Measurements from ENCODE around the gene MRGPRF.

Gene MRGPRF

GRCh38 chr11:68968306-68969250, 44.5 kb downstream of the MRGPRF start:
- no peak for DNase-seq (ENCODE audit: extremely low read depth in 1 of 2, low read depth in 1 of 2)

- no peak for DNase-seq (ENCODE audit: extremely low read depth in 1 of 2, low read depth in 1 of 2)
These were observed 45.9 kb downstream of the MRGPRF start for GRCh38 chr11:68966894-68967780.

- DNase-seq (ENCODE audit: extremely low read depth in 1 of 2, low read depth in 1 of 2) = no peak
These were observed 46.9 kb downstream of the MRGPRF start for GRCh38 chr11:68965901-68966853.

- DNase-seq (ENCODE audit: extremely low read depth in 1 of 2, low read depth in 1 of 2) = no peak
These were observed 49.3 kb downstream of the MRGPRF start for GRCh38 chr11:68963779-68964178.

GRCh38 chr11:68962527-68963250, 50.4 kb downstream of the MRGPRF start:
- no peak for DNase-seq (ENCODE audit: extremely low read depth in 1 of 2, low read depth in 1 of 2)

GRCh38 chr11:68961245-68961644, 51.8 kb downstream of the MRGPRF start:
- DNase-seq (ENCODE audit: extremely low read depth in 1 of 2, low read depth in 1 of 2) = no peak

- DNase-seq (ENCODE audit: extremely low read depth in 1 of 2, low read depth in 1 of 2) = no peak
These were observed 52.6 kb downstream of the MRGPRF start for GRCh38 chr11:68960294-68961071.

GRCh38 chr11:68959465-68960293, 53.4 kb downstream of the MRGPRF start:
- DNase-seq (ENCODE audit: extremely low read depth in 1 of 2, low read depth in 1 of 2) = no peak

GRCh38 chr11:68958211-68958610, 54.8 kb downstream of the MRGPRF start:
- no peak for DNase-seq (ENCODE audit: extremely low read depth in 1 of 2, low read depth in 1 of 2)

- no peak for DNase-seq (ENCODE audit: extremely low read depth in 1 of 2, low read depth in 1 of 2)
These were observed 56.3 kb downstream of the MRGPRF start for GRCh38 chr11:68956547-68957254.

- no peak for DNase-seq (ENCODE audit: extremely low read depth in 1 of 2, low read depth in 1 of 2)
These were observed 56.9 kb downstream of the MRGPRF start for GRCh38 chr11:68956142-68956541.

GRCh38 chr11:68955607-68955958, 57.5 kb downstream of the MRGPRF start:
- no peak for DNase-seq (ENCODE audit: extremely low read depth in 1 of 2, low read depth in 1 of 2)

GRCh38 chr11:68954836-68955606, 58.0 kb downstream of the MRGPRF start:
- DNase-seq (ENCODE audit: extremely low read depth in 1 of 2, low read depth in 1 of 2) = no peak
